Ecto neural progenitor cell (in vitro differentiated cells): ENCODE data around the gene CCDC51.
"Not testable (repeated sequence)": the region's sequence is repeated elsewhere in the genome, so short reads cannot be mapped to it uniquely, and the experiment has no call there.

Source experiments
- DNase-seq: peaks from one replicate; pipeline ENCODE4 v3.0.0-alpha.2; 2018; ENCODE audit warnings: low spot score

Gene CCDC51

GRCh38 chr3:48405971-48406370, 33.9 kb downstream of the CCDC51 start:
- DNase-seq = no peak

DNA sequence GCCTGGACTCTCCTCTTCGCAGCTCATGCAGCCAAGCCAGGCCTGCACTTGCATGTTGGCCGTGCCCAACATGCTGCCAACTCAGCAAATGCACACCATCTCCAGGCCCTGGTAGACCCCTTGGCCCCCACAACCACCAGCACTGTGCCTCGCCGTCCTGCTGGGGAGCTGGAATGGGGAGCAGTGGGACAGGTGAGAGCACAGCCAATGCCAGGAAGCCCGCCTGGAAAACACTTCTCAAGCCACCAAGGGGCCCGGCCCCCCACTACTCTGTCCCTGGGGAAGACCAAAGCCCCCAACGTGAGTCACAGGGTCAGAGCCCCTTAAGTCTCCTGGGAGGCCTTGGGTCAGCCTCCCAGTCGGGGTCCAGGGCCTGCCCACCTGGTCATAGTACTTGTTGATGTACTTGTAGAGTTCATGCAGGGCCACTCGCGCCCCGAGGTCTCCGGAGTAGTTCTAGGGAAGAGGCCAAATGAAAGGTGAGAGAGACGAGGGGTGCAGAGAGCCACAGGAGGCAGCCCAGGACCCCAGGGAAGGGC, 34.5 kb downstream of the CCDC51 start:
- peak; percentile 34 for DNase-seq

- DNase-seq = no peak
Observed at GRCh38 chr3:48404440-48405342, 35.2 kb downstream of the CCDC51 start.

- DNase-seq = no peak
Observed at GRCh38 chr3:48403533-48404439, 36.1 kb downstream of the CCDC51 start.

- no peak for DNase-seq
Observed at GRCh38 chr3:48402907-48403306, 37.0 kb downstream of the CCDC51 start.

DNA sequence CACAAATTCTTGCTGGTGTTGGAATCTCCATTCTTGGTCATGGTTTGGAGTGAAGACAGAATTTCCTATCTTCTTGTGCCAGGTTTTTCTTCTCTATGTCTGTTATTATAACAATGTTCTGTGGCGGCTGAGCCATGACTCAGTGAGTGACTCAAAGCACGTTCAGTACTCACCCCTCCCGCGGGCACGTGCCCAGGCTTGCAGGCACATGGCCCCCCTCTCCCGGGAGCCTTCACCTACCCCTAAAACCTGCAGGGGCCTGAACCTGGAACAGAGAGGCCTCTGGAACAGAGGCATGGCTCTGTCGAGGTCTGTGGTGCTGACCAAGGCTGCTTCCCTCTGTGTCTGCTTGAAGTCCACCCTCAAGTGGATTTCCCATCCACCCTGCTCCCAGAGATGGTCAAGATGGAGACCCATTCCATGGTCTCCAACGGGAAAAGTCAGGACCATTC, 37.6 kb downstream of the CCDC51 start:
- DNase-seq = no peak

DNA sequence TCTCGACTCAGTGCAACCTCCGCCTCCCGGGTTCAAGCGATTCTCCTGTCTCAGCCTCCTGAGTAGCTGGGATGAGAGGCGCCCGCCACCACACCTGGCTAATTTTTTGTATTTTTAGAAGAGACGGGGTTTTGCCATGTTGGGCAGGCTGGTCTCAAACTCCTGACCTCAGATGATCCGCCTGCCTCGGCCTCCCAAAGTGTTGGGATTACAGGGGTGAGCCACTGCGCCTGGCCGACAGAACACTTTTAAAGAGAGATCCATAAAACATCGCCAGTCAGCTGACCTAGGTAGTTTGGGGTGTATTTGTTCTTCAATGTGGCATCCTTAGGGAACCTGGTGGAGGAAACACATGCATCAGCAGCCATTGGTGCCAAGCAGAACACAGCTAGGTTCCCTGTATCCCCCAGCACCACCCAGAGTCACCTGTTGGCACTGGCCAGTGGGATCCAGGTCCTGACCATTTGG, 38.5 kb downstream of the CCDC51 start:
- DNase-seq = not testable (repeated sequence)

DNA sequence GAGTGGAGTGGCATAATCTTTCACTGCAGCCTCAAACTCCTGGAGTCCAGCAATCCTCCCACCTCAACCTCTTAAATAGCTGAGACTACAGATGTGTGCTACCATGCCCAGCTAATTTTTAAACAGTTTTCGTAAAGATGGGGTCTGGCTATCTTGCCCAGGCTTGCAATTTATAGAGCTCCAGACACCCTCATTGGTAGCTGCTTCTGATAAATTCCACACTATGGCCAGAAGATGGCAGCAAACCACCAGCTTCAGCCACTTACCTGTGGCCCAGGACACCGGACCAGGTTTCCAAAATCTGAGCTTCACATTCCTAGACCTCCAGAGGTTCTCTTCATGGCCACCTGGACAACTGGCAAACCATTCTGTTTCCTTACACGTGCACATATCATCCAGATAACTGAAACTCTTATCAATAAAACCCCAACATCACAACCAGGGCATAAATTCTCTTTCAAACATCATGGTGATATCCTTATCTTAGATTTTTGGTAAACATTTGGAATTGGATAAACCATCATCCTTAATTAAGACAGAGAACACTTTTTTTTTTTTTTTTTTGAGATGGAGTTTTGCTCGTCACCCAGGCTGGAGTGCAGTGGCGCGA, 39.0 kb downstream of the CCDC51 start:
- DNase-seq = peak; percentile 47

DNA sequence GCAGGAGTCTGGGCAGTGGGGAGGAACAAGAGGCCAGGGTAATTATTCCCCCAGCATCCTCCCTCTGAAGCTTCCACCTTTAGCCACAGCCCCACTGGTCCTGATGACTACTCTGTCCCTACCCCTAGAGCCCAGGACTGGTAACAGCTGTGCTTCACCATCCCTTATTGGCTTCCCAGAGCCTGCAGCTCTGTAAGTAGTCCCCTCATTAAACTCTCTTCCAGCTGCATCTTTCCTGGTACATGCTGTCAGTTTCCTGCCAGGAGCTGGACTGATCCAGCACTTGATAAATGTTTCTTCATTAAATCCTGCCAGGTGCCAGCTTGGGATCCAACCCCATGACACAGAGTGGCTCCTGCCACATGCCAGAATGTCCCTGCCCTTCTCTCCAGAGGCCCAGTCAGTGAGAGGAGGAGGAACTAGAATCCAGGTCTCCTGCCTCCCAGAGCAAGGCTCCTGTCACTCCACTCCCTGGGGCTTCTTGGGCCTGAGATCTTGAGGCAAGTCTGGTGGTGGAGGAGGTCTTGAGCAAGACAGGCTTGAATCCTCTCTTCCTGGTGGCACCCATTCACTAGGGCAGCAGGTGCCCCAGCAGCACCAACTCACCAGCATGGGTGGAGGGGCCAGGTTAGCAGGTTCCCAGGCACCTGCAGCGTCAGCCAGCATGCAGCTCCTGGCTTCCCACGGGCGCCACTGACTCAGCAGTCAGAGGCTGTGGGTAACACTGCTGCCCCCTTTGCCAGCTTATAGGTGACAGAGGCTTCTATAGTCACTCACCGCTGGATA, 40.3 kb downstream of the CCDC51 start:
- DNase-seq = peak; percentile 37

DNA sequence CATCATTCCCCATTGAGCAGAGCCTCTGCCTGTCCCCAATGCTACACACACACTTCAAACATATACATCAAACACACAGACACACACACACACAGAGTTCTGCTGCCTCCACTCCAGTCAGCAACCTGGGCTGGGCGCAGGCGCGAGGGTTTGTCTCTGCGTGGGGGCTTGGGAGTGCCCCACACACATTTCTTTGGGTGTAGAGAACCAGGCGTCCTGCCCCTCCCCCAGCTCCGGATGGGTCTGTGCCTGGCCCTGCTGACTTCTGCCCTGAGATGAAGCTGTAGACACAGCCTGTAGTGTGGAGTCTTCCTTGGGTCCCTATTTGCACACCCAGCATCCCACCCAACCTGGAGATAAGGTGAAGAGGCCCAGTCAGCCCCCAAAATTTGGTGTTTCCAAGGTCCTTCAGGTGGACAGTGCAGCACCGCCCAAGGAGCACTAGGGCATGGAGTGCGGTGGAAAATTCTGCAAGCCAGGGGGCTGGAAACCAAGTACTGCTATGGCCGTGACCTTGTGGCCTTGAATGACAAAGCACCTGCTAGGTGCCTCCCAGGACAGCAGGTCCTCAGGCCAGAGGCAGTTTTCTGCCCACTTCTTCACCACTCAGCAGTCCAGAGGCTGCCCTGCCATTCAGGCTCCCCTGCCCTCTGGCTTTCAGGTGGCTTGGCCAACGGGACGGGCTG, 41.1 kb downstream of the CCDC51 start:
- DNase-seq = peak; percentile 40

GRCh38 chr3:48397767-48398681, 41.9 kb downstream of the CCDC51 start:
- DNase-seq = no peak

DNA sequence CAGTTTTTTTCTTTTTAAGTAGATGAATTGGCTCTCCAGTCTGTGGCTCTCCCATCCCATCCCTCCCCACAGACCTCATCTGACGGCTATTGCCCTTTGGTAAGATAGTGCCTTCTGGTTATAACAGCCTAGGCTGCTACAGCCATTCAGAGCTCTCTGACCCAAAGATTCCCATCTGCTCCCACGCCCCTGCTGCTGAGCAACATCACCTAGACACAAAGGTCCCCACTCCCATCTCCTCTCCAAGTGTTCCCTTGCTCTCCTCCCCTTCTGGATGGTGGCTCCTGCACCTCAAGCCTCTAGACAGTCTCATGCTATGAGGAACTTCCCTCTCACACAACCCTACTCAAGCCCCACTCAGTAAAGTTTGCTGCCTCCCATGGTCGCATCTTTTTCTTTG, 44.2 kb downstream of the CCDC51 start:
- no peak for DNase-seq

DNA sequence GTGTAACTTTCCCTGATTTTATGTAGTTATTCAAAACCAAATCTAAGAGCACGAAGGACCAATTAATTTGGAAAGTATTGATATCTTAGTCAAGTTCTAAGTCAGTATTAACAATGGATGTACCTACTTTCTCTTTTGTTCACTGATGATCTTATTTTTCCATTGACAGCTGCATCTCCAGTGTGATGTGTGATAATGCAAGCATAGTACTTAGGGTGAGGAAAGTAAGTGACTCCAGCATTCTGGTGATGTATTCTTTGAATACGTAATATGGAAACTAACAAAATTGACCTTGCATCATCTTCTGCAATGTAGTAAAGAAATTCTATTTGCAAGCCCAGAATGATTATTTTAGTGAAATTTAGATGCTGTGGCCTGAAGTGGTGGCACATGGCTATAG, 45.5 kb downstream of the CCDC51 start:
- no peak for DNase-seq

GRCh38 chr3:48388966-48389365, 51.0 kb downstream of the CCDC51 start:
- DNase-seq = no peak

DNA sequence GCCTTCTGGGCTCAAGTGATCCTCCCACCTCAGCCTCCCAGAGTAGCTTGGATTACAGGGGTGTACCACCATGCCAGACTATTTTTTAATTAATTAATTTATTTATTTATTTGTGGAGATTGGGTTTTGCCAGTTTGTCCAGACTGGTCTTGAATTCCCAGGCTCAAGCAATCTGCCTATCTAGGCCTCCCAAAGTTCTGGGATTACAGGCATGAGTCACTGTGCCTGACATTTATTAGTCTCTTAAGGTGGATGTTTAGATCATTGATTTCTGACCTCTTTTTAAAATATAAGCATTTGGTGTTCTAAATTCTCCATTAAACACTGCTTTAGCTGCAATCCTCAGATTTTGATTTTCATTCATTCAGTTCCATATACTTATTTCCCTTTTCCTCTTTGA, 52.3 kb downstream of the CCDC51 start:
- DNase-seq = no peak
